ENCODE results near the gene PUS7.
A peak's percentile ranks its signal among the peaks of the same experiment; 100 is the strongest.

GRCh38 chr7:105429746-105430612, 92.1 kb downstream of the PUS7 start:
- TF ChIP-seq CTCF (IDR thresholded peaks at IDR 0.05; ENCODE audit: low read depth, low read length, missing input control) (peak; percentile 41), NR2F2 (IDR thresholded peaks at IDR 0.05) (no peak), RAD21 (IDR thresholded peaks at IDR 0.05) (peak; percentile 65 to 77), GABPA (IDR thresholded peaks at IDR 0.05 in 1 of 2, conservative IDR thresholded peaks at IDR 0.05 in 1 of 2) (no peak), JUND (IDR thresholded peaks at IDR 0.05) (no peak), SP1 (IDR thresholded peaks at IDR 0.05) (no peak), RXRA (IDR thresholded peaks at IDR 0.05) (no peak), ATF3 (IDR thresholded peaks at IDR 0.05) (no peak), ZBTB33 (IDR thresholded peaks at IDR 0.05) (no peak), TAF1 (conservative IDR thresholded peaks at IDR 0.05) (no peak)

Data from liver (tissue), 3 donors.